GM12878 (cell line): ENCODE results near the gene PDCD5. TPM values are rescaled to one million over a fixed set of nuclear protein-coding genes. Genes with fewer than 3 reads are reported as not detected.
"Not testable (repeated sequence)": the region's sequence is repeated elsewhere in the genome, so short reads cannot be mapped to it uniquely, and the experiment has no call there.

Experiments
- ATAC-seq: fragments of 200-7000 bp; cut with Tn5 transposase; 3 replicates; pipeline ENCODE4 v1.9.1; 2020; ENCODE audit warnings: mild to moderate bottlenecking, moderate library complexity
- BruUV-seq: library from RNA; stranded (reverse); fragments of 400-500 nt; replicated peaks from 2 replicates; lab custom pipeline; 2021; lab: Mats Ljungman, UMichigan
- CTCF ChIA-PET: fragments of 300-600 bp; sonication (Branson Sonifier 250); formaldehyde crosslinking; extraction: SDS; loops from one replicate; lab custom pipeline; 2021; ENCODE audit warnings: inconsistent platforms; lab: Yijun Ruan, JAX
- POLR2A ChIA-PET: fragments of 350-600 bp; formaldehyde crosslinking; extraction: SDS; loops from one replicate; lab custom pipeline; 2021; ENCODE audit warnings: inconsistent platforms; lab: Charles Lee
- RAD21 ChIA-PET: fragments of 300-600 bp; sonication (Branson Sonifier 250); formaldehyde crosslinking; loops from one replicate; lab custom pipeline; 2023; ENCODE audit warnings: antibody characterized with exemption; ENCODE audit not compliant: unreplicated experiment; lab: Charles Lee
- SMC1A ChIA-PET: fragments of 300-600 bp; sonication (Branson Sonifier 250); formaldehyde crosslinking; loops from one replicate; lab custom pipeline; 2023; ENCODE audit not compliant: unreplicated experiment, uncharacterized antibody; lab: Charles Lee
- DNase-seq: peaks from one replicate; pipeline ENCODE4 v3.0.0-alpha.2; 2011; ENCODE audit warnings: low read depth, low spot score
- FAIRE-seq: peaks from 3 replicates; lab custom pipeline; 2011; peaks lifted over from hg19 to GRCh38; lab: Jason Lieb, UNC
- H2AFZ ChIP-seq: 2 replicates; pipeline ENCODE4 v1.6.0; 2011; ENCODE audit warnings: low read depth, low read length, control low read depth; ENCODE audit not compliant: control insufficient read depth
- H3K27ac ChIP-seq: 2 replicates; pipeline ENCODE4 v1.5.1; 2011; ENCODE audit warnings: control low read depth; ENCODE audit not compliant: control insufficient read depth, insufficient read depth
- H3K27me3 ChIP-seq, 2 experiments: replicated peaks in 1 of 2; 2 replicates each; pipeline versions ENCODE4 v1.6.0 to v1.6.1; 2011; ENCODE audit warnings: low read length in 1 of 2; ENCODE audit not compliant: control insufficient read depth in 2 of 2, insufficient read depth in 2 of 2
- H3K36me3 ChIP-seq, 2 experiments: 2 replicates each; pipeline ENCODE4 v1.5.1; 2011; ENCODE audit warnings: low read length in 1 of 2; ENCODE audit not compliant: control insufficient read depth in 2 of 2, insufficient read depth in 2 of 2
- H3K4me1 ChIP-seq: 2 replicates; pipeline ENCODE4 v1.6.1; 2011; ENCODE audit warnings: mild to moderate bottlenecking, low read length, moderate library complexity, mixed read lengths; ENCODE audit not compliant: control insufficient read depth, insufficient read depth
- H3K4me2 ChIP-seq: 2 replicates; pipeline ENCODE4 v1.6.0; 2011; ENCODE audit warnings: control low read depth; ENCODE audit not compliant: control insufficient read depth, insufficient read depth
- H3K4me3 ChIP-seq: fragments of 200-600 bp; sonication (generic); 2 replicates; pipeline ENCODE4 v1.5.1; 2016
- H3K79me2 ChIP-seq: 2 replicates; pipeline ENCODE4 v1.6.0; 2011; ENCODE audit warnings: low read length; ENCODE audit not compliant: control insufficient read depth, insufficient read depth
- H3K9ac ChIP-seq: 2 replicates; pipeline ENCODE4 v1.8.0; 2011; ENCODE audit warnings: low read length, control low read depth, mixed read lengths; ENCODE audit not compliant: control insufficient read depth, insufficient read depth
- H3K9me3 ChIP-seq: replicated peaks from 3 replicates; pipeline ENCODE4 v1.5.1; 2011; ENCODE audit warnings: mild to moderate bottlenecking, low read length; ENCODE audit not compliant: control insufficient read depth, insufficient read depth
- H4K20me1 ChIP-seq: 2 replicates; pipeline ENCODE4 v1.6.0; 2011; ENCODE audit not compliant: control insufficient read depth, insufficient read depth
- CTCF ChIP-seq, 3 experiments: IDR thresholded peaks in 2 of 3; conservative IDR thresholded peaks in 1 of 3; 2 replicates each; pipeline ENCODE4 v1.5.1; 2011; ENCODE audit warnings: low read depth in 3 of 3, low read length in 3 of 3, mild to moderate bottlenecking in 3 of 3, control low read depth in 2 of 3, moderate library complexity in 2 of 3, inconsistent platforms in 1 of 3, mixed read lengths in 1 of 3; ENCODE audit not compliant: control insufficient read depth in 2 of 3, insufficient read depth in 1 of 3; ENCODE audit errors: extremely low read depth in 1 of 3
- FOS ChIP-seq: IDR thresholded peaks from 3 replicates; pipeline ENCODE4 v1.6.1; 2011; ENCODE audit warnings: borderline replicate concordance; ENCODE audit not compliant: insufficient read length; ENCODE audit errors: extremely low read depth
- RAD21 ChIP-seq: IDR thresholded peaks from 2 replicates; pipeline ENCODE4 v1.6.1; 2011; ENCODE audit warnings: mild to moderate bottlenecking, low read depth, low read length, moderate library complexity; ENCODE audit not compliant: insufficient read depth
- SMC3 ChIP-seq: IDR thresholded peaks from 2 replicates; pipeline ENCODE4 v1.6.1; 2011; ENCODE audit warnings: low read length, improper control_type of control experiment, borderline replicate concordance
- WGBS: methylation state at CpG from one replicate; pipeline ENCODE4 v1.1.6; 2016; ENCODE audit warnings: low lambda C conversion rate; ENCODE audit not compliant: insufficient replicate concordance, insufficient coverage; ENCODE audit errors: missing lambda C conversion rate; 5-methylcytosine and 5-hydroxymethylcytosine counted together
- in situ Hi-C: fragments of 300-500 bp; cut with MboI; formaldehyde crosslinking; loops from 9 replicates; pipeline ENCODE4 v1.14.3; 2018; ENCODE audit warnings: mixed read lengths
- intact Hi-C: fragments of 100-400 bp; cut with micrococcal nuclease; formaldehyde crosslinking; loops from one replicate; pipeline ENCODE4 v1.14.2; 2022; ENCODE audit not compliant: unreplicated experiment
- polyA plus RNA-seq, 11 experiments: library from polyadenylated mRNA; depleted of rRNA in 4 of 11; unstranded in 6 of 11; stranded (reverse) in 5 of 11; fragments of >200 nt; fragmentation: Nextera tagmentation in 4 of 11; fragmentation: Illumina TruSeq in 1 of 11; extraction: Ambion mirVana in 4 of 11; extraction: Trizol in 1 of 11; gene quantifications; 1 replicate in 1 of 11; 2 replicates in 10 of 11; pipeline versions ENCODE4 v1.2.1 to v1.2.3, GENCODE V29; 2011 to 2016; ENCODE audit warnings: inconsistent platforms in 2 of 11, missing spikeins in 2 of 11, low read depth in 1 of 11
- total RNA-seq, 4 experiments: library from RNA; depleted of rRNA in 3 of 4; stranded (reverse); fragments of >200 nt in 3 of 4; fragmentation: Illumina TruSeq in 1 of 4; extraction: Trizol in 1 of 4; gene quantifications; 2 replicates each; pipeline versions ENCODE4 v1.2.1 to v1.2.3, GENCODE V29; 2013 to 2021

The PDCD5 gene
- total and polyA plus RNA-seq, 10 of the 15 experiments (the other 5 are each of a cell fraction or from before 2014, with no cell fraction given): 124 to 556 (median 227) TPM

- ChIA-PET SMC1A (interaction anchor here (0.6 to 1.5 kb wide), 4 partner anchors 230 to 1903 kb away, joined by 3 to 4 read pairs (median 3); no protein-coding TSS in a partner anchor), RAD21 (interaction anchor here (1.1 kb wide), 1 partner anchor 105 kb away, joined by 4 read pairs; no protein-coding TSS in a partner anchor)
Measured at GRCh38 chr19:32570081-32570785, 10.8 kb upstream of the PDCD5 start.

GRCh38 chr19:32571471-32572075 lies 9.4 kb upstream of the PDCD5 start:
- in situ Hi-C loops: not testable (repeated sequence)
- intact Hi-C loops: loop anchor here (5.0 kb wide), 1 partner anchor 99 kb away; no protein-coding TSS in a partner anchor

More at GRCh38 chr19:32570081-32570785, 10.8 kb upstream of the PDCD5 start:
- BruUV-seq: no TSS peak
- no peaks in the 10 kb centered on the region for H4K20me1 ChIP-seq
- H3K79me2 ChIP-seq: no peaks in the 10 kb centered on the region
- no peaks in the 10 kb centered on the region for H3K27me3 ChIP-seq
- no peak overlapping the region for H3K9ac ChIP-seq
- WGBS: 41% methylated on average over 14 of the region's 15 CpGs
- TF ChIP-seq RAD21 (peak; percentile 93), FOS (no peak), SMC3 (peak; percentile 83), CTCF (IDR thresholded peaks at IDR 0.05 in 2 of 3, conservative IDR thresholded peaks at IDR 0.05 in 1 of 3; ENCODE audit: control insufficient read depth in 2 of 3, extremely low read depth in 1 of 3, insufficient read depth in 1 of 3, low read depth in 3 of 3, low read length in 3 of 3) (peak; percentile 63 to 83 (median 70))
- TF ChIP-seq, all 136 proteins: peak for 3
- Histone ChIP-seq H3K4me3 (no peak overlapping the region), H3K36me3 (no peaks in the 10 kb centered on the region), H3K9me3 (no peaks in the 10 kb centered on the region), H3K27ac (no peak overlapping the region), H2AFZ (no peak overlapping the region), H3K4me2 (no peak overlapping the region), H3K4me1 (no peaks in the 10 kb centered on the region)
- in situ Hi-C loops (no loop called here), intact Hi-C loops (loop anchor here (1.0 to 5.0 kb wide), 2 partner anchors 98 to 230 kb away; no protein-coding TSS in a partner anchor)
- DNase-seq: no peak
- ChIA-PET CTCF (interaction anchor here (1.9 to 2.9 kb wide), 2 partner anchors 105 to 231 kb away, joined by 6 to 15 read pairs; no protein-coding TSS in a partner anchor), POLR2A (no interaction called here)
- ATAC-seq: peak; percentile 84
- peak; percentile 64 for FAIRE-seq

More at GRCh38 chr19:32571471-32572075, 9.4 kb upstream of the PDCD5 start:
- FAIRE-seq, H3K4me3 ChIP-seq, H3K9ac ChIP-seq, H4K20me1 ChIP-seq, RAD21 ChIA-PET, H3K79me2 ChIP-seq, DNase-seq, H3K9me3 ChIP-seq, H3K4me2 ChIP-seq, H2AFZ ChIP-seq, H3K36me3 ChIP-seq, BruUV-seq, H3K27ac ChIP-seq, POLR2A ChIA-PET, SMC1A ChIA-PET, H3K27me3 ChIP-seq, ATAC-seq, H3K4me1 ChIP-seq: not testable (repeated sequence)
- CTCF ChIA-PET: interaction anchor here (0.6 to 1.6 kb wide), 2 partner anchors 477 to 1888 kb away, joined by 4 read pairs; no protein-coding TSS in a partner anchor
- WGBS: 69% methylated on average over 15 of the region's 36 CpGs
